B cell (primary cell): ENCODE data around the gene ATG4C. TPM values are rescaled to one million over a fixed set of nuclear protein-coding genes. Genes with fewer than 3 reads are reported as not detected.
"Not testable (repeated sequence)": the region's sequence is repeated elsewhere in the genome, so short reads cannot be mapped to it uniquely, and the experiment has no call there.

Experiments used
- ATAC-seq: fragments of 200-7000 bp; cut with Tn5 transposase; one replicate; pipeline ENCODE4 v1.10.0; 2021; ENCODE audit warnings: low read depth, mild to moderate bottlenecking, moderate number of reproducible peaks, moderate library complexity
- CTCF ChIA-PET: fragments of 350-600 bp; sonication (Branson Sonifier 250); formaldehyde crosslinking; loops from one replicate; lab custom pipeline; 2021; ENCODE audit warnings: antibody characterized with exemption, inconsistent platforms; lab: Charles Lee
- POLR2A ChIA-PET: fragments of 350-600 bp; sonication (Branson Sonifier 250); formaldehyde crosslinking; loops from one replicate; lab custom pipeline; 2021; ENCODE audit warnings: antibody characterized with exemption; lab: Charles Lee
- DNase-seq: peaks from one replicate; pipeline ENCODE4 v3.0.0; 2013
- H2AFZ ChIP-seq: 2 replicates; pipeline ENCODE4 v1.6.1; 2012; ENCODE audit warnings: mild to moderate bottlenecking, low read depth, low read length; ENCODE audit not compliant: insufficient read depth, poor library complexity, severe bottlenecking
- H3K27ac ChIP-seq, 2 donors: 1 replicate in 1 of 2; 2 replicates in 1 of 2; pipeline ENCODE4 v1.5.1; 2012 to 2013; ENCODE audit warnings: low read length in 2 of 2, mild to moderate bottlenecking in 2 of 2, moderate library complexity in 1 of 2
- H3K27me3 ChIP-seq, 4 experiments: fragments of 200-600 bp in 1 of 4; sonication (generic) in 1 of 4; replicated peaks in 1 of 4; 1 replicate in 2 of 4; 2 replicates in 2 of 4; pipeline versions ENCODE4 v1.6.1 to v1.7.0; 2013 to 2016; ENCODE audit warnings: low read length in 3 of 4, mild to moderate bottlenecking in 2 of 4, mixed read lengths in 1 of 4, moderate library complexity in 1 of 4; ENCODE audit not compliant: insufficient read depth in 4 of 4, control insufficient read depth in 3 of 4; ENCODE audit errors: control extremely low read depth in 1 of 4
- H3K36me3 ChIP-seq, 2 experiments: replicated peaks in 1 of 2; 1 replicate in 1 of 2; 2 replicates in 1 of 2; pipeline versions ENCODE4 v1.6.1 to v1.7.1; 2013; ENCODE audit warnings: low read length in 1 of 2; ENCODE audit not compliant: insufficient read depth in 2 of 2, control insufficient read depth in 1 of 2; ENCODE audit errors: control extremely low read depth in 1 of 2, extremely low read depth in 1 of 2
- H3K4me1 ChIP-seq, 2 donors: fragments of 200-600 bp in 1 of 2; sonication (generic) in 1 of 2; 1 replicate in 1 of 2; 2 replicates in 1 of 2; pipeline versions ENCODE4 v1.5.1 to v1.6.1; 2013 to 2017; ENCODE audit warnings: low read length in 2 of 2; ENCODE audit not compliant: control insufficient read depth in 2 of 2, insufficient read depth in 2 of 2
- H3K4me2 ChIP-seq: replicated peaks from 2 replicates; pipeline ENCODE3; 2012; ENCODE audit warnings: mild to moderate bottlenecking, low read depth, low read length; ENCODE audit not compliant: poor library complexity, severe bottlenecking
- H3K4me3 ChIP-seq, 5 experiments: fragments of 200-600 bp in 1 of 5; sonication (generic) in 1 of 5; 1 replicate in 3 of 5; 2 replicates in 2 of 5; pipeline versions ENCODE4 v1.5.1 to v1.7.0; 2011 to 2016; ENCODE audit warnings: low read length in 4 of 5, mild to moderate bottlenecking in 4 of 5, low read depth in 2 of 5, control low read depth in 1 of 5, moderate library complexity in 1 of 5; ENCODE audit not compliant: insufficient read depth in 1 of 5; ENCODE audit errors: control extremely low read depth in 1 of 5, extremely low read depth in 1 of 5
- H3K79me2 ChIP-seq: fragments of 200-600 bp; sonication (generic); one replicate; pipeline ENCODE4 v1.6.0; 2016; ENCODE audit warnings: low read length; ENCODE audit not compliant: control insufficient read depth, insufficient read depth
- H3K9ac ChIP-seq: fragments of 200-600 bp; sonication (generic); 2 replicates; pipeline ENCODE4 v1.6.1; 2017; ENCODE audit warnings: mild to moderate bottlenecking, low read length, moderate library complexity
- H3K9me3 ChIP-seq, 3 donors: one replicate each; pipeline versions ENCODE4 v1.6.1 to v1.7.1; 2013; ENCODE audit warnings: low read length in 2 of 3; ENCODE audit not compliant: control insufficient read depth in 2 of 3, insufficient read depth in 1 of 3; ENCODE audit errors: control extremely low read depth in 1 of 3
- H4K20me1 ChIP-seq: 2 replicates; pipeline ENCODE4 v1.6.0; 2012; ENCODE audit warnings: mild to moderate bottlenecking, low read length; ENCODE audit not compliant: insufficient read depth, control insufficient read depth, poor library complexity, severe bottlenecking
- H3K27ac Mint-ChIP-seq: one replicate; pipeline ENCODE4 v1.8.0; 2021; ENCODE audit warnings: mixed read lengths
- H3K27me3 Mint-ChIP-seq: one replicate; pipeline ENCODE4 v1.8.0; 2021; ENCODE audit warnings: mixed read lengths
- H3K4me1 Mint-ChIP-seq: one replicate; pipeline ENCODE4 v1.8.0; 2021; ENCODE audit warnings: mixed read lengths
- H3K4me3 Mint-ChIP-seq: one replicate; pipeline ENCODE4 v1.8.0; 2021; ENCODE audit warnings: mixed read lengths
- H3K9me3 Mint-ChIP-seq: one replicate; pipeline ENCODE4 v1.8.0; 2022; ENCODE audit warnings: mixed read lengths; ENCODE audit not compliant: insufficient read depth
- EZH2 ChIP-seq: IDR thresholded peaks from 2 replicates; pipeline ENCODE4 v1.6.1; 2012; ENCODE audit warnings: borderline replicate concordance, low read depth, mild to moderate bottlenecking, moderate library complexity, low read length; ENCODE audit not compliant: insufficient read depth, poor library complexity, severe bottlenecking
- WGBS: methylation state at CpG from one replicate; pipeline ENCODE4 v1.1.5; 2013; ENCODE audit warnings: missing lambda C conversion rate; ENCODE audit not compliant: insufficient coverage; 5-methylcytosine and 5-hydroxymethylcytosine counted together
- intact Hi-C: fragments of 100-400 bp; cut with micrococcal nuclease; formaldehyde crosslinking; loops from one replicate; pipeline ENCODE4 v1.10.0; 2022
- polyA plus RNA-seq: library from polyadenylated mRNA; depleted of rRNA; stranded (reverse); fragments of >200 nt; gene quantifications from 2 replicates; pipeline ENCODE4 v1.2.3, GENCODE V29; 2012
- total RNA-seq, 2 donors: library from RNA; stranded (reverse); fragments of 120-200 nt in 1 of 2; gene quantifications; 1 replicate in 1 of 2; 2 replicates in 1 of 2; pipeline versions ENCODE4 v1.2.3 to v1.2.4, GENCODE V29; 2013 to 2022
- TF ChIP-seq, protein P1 (sequence below): fragments of 200-600 bp; IDR thresholded peaks from one replicate; pipeline ENCODE4 v1.8.0; 2022; ENCODE audit warnings: antibody characterized with exemption, mild to moderate bottlenecking

The ATG4C gene
- total and polyA plus RNA-seq, 2 donors (not counting 1 experiment from before 2014, with no cell fraction given): 7.1 to 30.8 TPM

DNA sequence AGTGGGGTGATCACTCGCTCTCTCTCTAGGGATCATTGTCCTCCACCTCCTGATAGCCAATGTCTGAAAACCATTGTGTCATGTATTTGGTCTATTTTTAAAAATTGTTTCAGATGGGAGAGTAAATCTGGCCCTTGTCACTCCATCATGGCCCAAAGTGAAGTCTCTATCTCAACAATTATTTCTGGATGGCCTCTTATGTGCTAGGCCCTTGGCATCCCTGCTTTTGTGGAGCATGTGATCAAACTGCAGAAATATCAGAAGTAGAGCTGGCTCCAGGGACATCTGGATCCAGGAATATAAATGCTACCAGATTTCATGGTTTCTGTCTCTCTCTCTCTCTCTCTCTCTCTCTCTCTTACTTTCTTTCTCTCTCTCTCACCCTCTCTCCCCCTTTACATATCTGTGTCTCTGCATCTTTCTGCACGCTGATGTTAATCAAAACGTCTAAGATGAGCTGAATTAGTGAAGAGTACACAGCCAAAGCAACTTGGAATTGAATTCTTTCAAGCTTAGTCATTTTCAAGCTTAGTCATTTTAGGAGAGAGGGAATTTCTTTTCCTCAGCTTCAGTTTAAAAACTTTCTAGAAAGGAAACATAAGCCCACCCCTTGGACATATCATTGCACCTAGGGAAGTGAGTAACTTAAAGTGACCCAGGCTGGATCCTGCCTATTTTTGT lies 48.3 kb upstream of the ATG4C start:
- intact Hi-C loops: no loop called here
- CTCF ChIA-PET: interaction anchor here (1.2 to 4.1 kb wide), 2 partner anchors 11 to 560 kb away, joined by 3 to 19 read pairs; no protein-coding TSS in a partner anchor
- peaks cover under 1% of the 10 kb centered on the region for H3K4me1 Mint-ChIP-seq
- TF ChIP-seq EZH2: no peak
- TF ChIP-seq, protein P1, sequence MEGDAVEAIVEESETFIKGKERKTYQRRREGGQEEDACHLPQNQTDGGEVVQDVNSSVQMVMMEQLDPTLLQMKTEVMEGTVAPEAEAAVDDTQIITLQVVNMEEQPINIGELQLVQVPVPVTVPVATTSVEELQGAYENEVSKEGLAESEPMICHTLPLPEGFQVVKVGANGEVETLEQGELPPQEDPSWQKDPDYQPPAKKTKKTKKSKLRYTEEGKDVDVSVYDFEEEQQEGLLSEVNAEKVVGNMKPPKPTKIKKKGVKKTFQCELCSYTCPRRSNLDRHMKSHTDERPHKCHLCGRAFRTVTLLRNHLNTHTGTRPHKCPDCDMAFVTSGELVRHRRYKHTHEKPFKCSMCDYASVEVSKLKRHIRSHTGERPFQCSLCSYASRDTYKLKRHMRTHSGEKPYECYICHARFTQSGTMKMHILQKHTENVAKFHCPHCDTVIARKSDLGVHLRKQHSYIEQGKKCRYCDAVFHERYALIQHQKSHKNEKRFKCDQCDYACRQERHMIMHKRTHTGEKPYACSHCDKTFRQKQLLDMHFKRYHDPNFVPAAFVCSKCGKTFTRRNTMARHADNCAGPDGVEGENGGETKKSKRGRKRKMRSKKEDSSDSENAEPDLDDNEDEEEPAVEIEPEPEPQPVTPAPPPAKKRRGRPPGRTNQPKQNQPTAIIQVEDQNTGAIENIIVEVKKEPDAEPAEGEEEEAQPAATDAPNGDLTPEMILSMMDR: no peak
- H3K79me2 ChIP-seq: no peaks in the 10 kb centered on the region
- no peak for ATAC-seq
- H3K4me3 ChIP-seq: no peak overlapping the region
- no peaks in the 10 kb centered on the region for H3K4me1 ChIP-seq
- no peaks in the 10 kb centered on the region for H4K20me1 ChIP-seq
- H3K4me2 ChIP-seq: no peak overlapping the region
- no peak overlapping the region for H3K4me3 Mint-ChIP-seq
- H2AFZ ChIP-seq: no peak overlapping the region
- H3K36me3 ChIP-seq: no peaks in the 10 kb centered on the region
- no peak overlapping the region for H3K9ac ChIP-seq
- H3K27ac ChIP-seq: no peak overlapping the region
- no peaks in the 10 kb centered on the region for H3K9me3 Mint-ChIP-seq
- WGBS: no CpG with 5 or more reads among the region's 3 CpGs
- no peak overlapping the region for H3K27ac Mint-ChIP-seq
- H3K9me3 ChIP-seq: no peaks in the 10 kb centered on the region
- no peak for DNase-seq
- H3K27me3 ChIP-seq: no peaks in the 10 kb centered on the region
- H3K27me3 Mint-ChIP-seq: peaks cover 3% of the 10 kb centered on the region
- POLR2A ChIA-PET: no interaction called here

DNA sequence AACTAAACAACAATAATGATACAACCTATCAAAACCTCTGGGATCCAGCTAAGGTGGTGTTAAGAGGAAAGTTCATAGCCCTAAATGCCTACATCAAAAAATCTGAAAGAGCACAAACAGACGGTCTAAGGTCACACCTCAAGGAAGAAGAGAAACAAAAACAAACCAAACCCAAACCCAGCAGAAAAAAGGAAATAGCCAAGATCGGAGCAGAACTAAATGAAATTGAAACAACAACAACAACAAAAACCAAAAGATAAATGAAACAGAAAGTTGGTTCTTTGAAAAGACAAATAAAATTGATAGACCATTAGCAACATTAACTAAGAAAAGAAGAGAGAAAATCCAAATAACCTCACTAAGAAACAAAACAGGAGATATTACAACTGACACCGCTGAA lies 43.2 kb upstream of the ATG4C start:
- H3K9ac ChIP-seq, ATAC-seq, H3K27me3 ChIP-seq, intact Hi-C loops, H3K36me3 ChIP-seq, H3K9me3 Mint-ChIP-seq, H3K4me1 ChIP-seq, H3K79me2 ChIP-seq, POLR2A ChIA-PET, CTCF ChIA-PET, H3K27me3 Mint-ChIP-seq, H3K4me1 Mint-ChIP-seq, H3K4me3 ChIP-seq, H3K4me2 ChIP-seq, H2AFZ ChIP-seq, DNase-seq, H3K9me3 ChIP-seq, H3K4me3 Mint-ChIP-seq, H3K27ac ChIP-seq, H3K27ac Mint-ChIP-seq, H4K20me1 ChIP-seq: not testable (repeated sequence)
- WGBS: no CpG with 5 or more reads among the region's 3 CpGs
